Transverse colon (tissue), 4 donors: Measurements from ENCODE around the gene KIF25. TPM values are rescaled to one million over a fixed set of nuclear protein-coding genes. Genes with fewer than 3 reads are reported as not detected.

ENCODE experiments used
- DNase-seq: peaks from one replicate; pipeline ENCODE4 v3.0.0-alpha.2; 2019
- H3K27ac ChIP-seq, 4 donors: fragments of 200-600 bp; sonication (generic); 2 replicates each; pipeline ENCODE4 v1.5.1; 2016 to 2018; ENCODE audit warnings: inconsistent platforms in 4 of 4
- H3K27me3 ChIP-seq: fragments of 200-600 bp; sonication (generic); 2 replicates; pipeline ENCODE4 v1.5.1; 2017; ENCODE audit warnings: inconsistent platforms
- H3K36me3 ChIP-seq, 4 donors: fragments of 200-600 bp; sonication (generic); 2 replicates each; pipeline ENCODE4 v1.5.1; 2017 to 2019; ENCODE audit warnings: inconsistent platforms in 4 of 4
- H3K4me1 ChIP-seq, 4 donors: fragments of 200-600 bp; sonication (generic); 2 replicates each; pipeline ENCODE4 v1.5.1; 2017 to 2020; ENCODE audit warnings: inconsistent platforms in 4 of 4
- H3K4me3 ChIP-seq, 4 donors: fragments of 200-600 bp; sonication (generic); 1 replicate in 1 of 4; 2 replicates in 3 of 4; pipeline versions ENCODE4 v1.5.1 to v1.6.1; 2017 to 2019; ENCODE audit warnings: inconsistent platforms in 4 of 4
- H3K9me3 ChIP-seq, 2 donors: fragments of 200-600 bp; sonication (generic); 2 replicates each; pipeline ENCODE4 v1.5.1; 2017 to 2019; ENCODE audit warnings: inconsistent platforms in 2 of 2
- CTCF ChIP-seq, 5 experiments: fragments of 200-600 bp in 3 of 5; fragments of 450-650 bp in 2 of 5; sonication (generic) in 3 of 5; IDR thresholded peaks; 1 replicate in 2 of 5; 2 replicates in 3 of 5; pipeline ENCODE4 v1.5.1; 2016 to 2017; ENCODE audit warnings: antibody characterized with exemption in 5 of 5, inconsistent platforms in 3 of 5, mild to moderate bottlenecking in 2 of 5, moderate library complexity in 1 of 5
- EP300 ChIP-seq: sonication (generic); formaldehyde crosslinking; IDR thresholded peaks from one replicate; pipeline ENCODE4 v1.6.1; 2017; ENCODE audit warnings: antibody characterized with exemption, low read depth
- POLR2A ChIP-seq: fragments of 450-650 bp; IDR thresholded peaks from one replicate; pipeline ENCODE4 v1.6.1; 2016; ENCODE audit warnings: antibody characterized with exemption, mild to moderate bottlenecking, moderate library complexity
- POLR2AphosphoS5 ChIP-seq, 3 donors: sonication (generic); formaldehyde crosslinking; IDR thresholded peaks; one replicate each; pipeline ENCODE4 v1.6.1; 2016; ENCODE audit warnings: antibody characterized with exemption in 3 of 3
- WGBS, 2 donors: methylation state at CpG; one replicate each; pipeline ENCODE4 v1.1.5; 2018; ENCODE audit warnings: low coverage in 1 of 2; 5-methylcytosine and 5-hydroxymethylcytosine counted together
- in situ Hi-C, 4 donors: fragments of 200-750 bp; cut with MboI; loops; one replicate each; pipeline versions ENCODE4 v1.15.0 to v1.15.1; 2017; ENCODE audit warnings: low sequenced_read_pairs in 3 of 4, low pct_ligation_motif_present in 1 of 4, low pct_unique_long_range_greater_than_20kb in 1 of 4
- intact Hi-C: fragments of 100-400 bp; cut with DNase I; formaldehyde crosslinking; loops from one replicate; pipeline ENCODE4 v1.15.1; 2023; ENCODE audit warnings: low total_unique reads
- total RNA-seq, 4 donors: library from RNA; depleted of rRNA; stranded (reverse); fragments of >200 nt; gene quantifications; one replicate each; pipeline ENCODE4 v1.1.0, GENCODE V29; 2016

The KIF25 gene
- total RNA-seq, 4 donors from 2014 or later: not detected

- Histone ChIP-seq H3K9me3 (peaks cover 4 to 9% of the 10 kb centered on the region in 2 donors), H3K4me1 (no peaks in the 10 kb centered on the region), H3K36me3 (no peaks in the 10 kb centered on the region), H3K4me3 (no peak overlapping the region), H3K27me3 (no peaks in the 10 kb centered on the region), H3K27ac (no peak overlapping the region)
- WGBS, 2 donors: 90 to 91% methylated on average over 4 to 19 of the region's 19 CpGs
- in situ Hi-C loops: loop anchor here in 2 of 4 donors (25.0 kb wide), 1 partner anchor 133 kb away; no protein-coding TSS in a partner anchor
- intact Hi-C loops: no loop called here
- no peak for TF ChIP-seq EP300
- no peak for TF ChIP-seq CTCF (IDR thresholded peaks at IDR 0.05)
- no peak for TF ChIP-seq POLR2AphosphoS5 (IDR thresholded peaks at IDR 0.05)
- no peak for TF ChIP-seq POLR2A
- no peak for DNase-seq
Measured at GRCh38 chr6:168045141-168045691, 47.7 kb downstream of the KIF25 start.

GRCh38 chr6:168045706-168046620, 48.5 kb downstream of the KIF25 start:
- in situ Hi-C loops: loop anchor here in 2 of 4 donors (25.0 kb wide), 1 partner anchor 134 kb away; no protein-coding TSS in a partner anchor
- WGBS, 2 donors: 79 to 80% methylated on average over 2 to 20 of the region's 20 CpGs

GRCh38 chr6:168046696-168047095, 49.2 kb downstream of the KIF25 start:
- Histone ChIP-seq H3K27ac (no peak overlapping the region), H3K4me1 (no peaks in the 10 kb centered on the region), H3K36me3 (no peaks in the 10 kb centered on the region), H3K27me3 (no peaks in the 10 kb centered on the region), H3K9me3 (no peaks in the 10 kb centered on the region), H3K4me3 (no peak overlapping the region)
- in situ Hi-C loops (loop anchor here in 2 of 4 donors (25.0 kb wide), 1 partner anchor 134 kb away; no protein-coding TSS in a partner anchor), intact Hi-C loops (no loop called here)
- no peak for DNase-seq
- no peak for TF ChIP-seq POLR2A
- TF ChIP-seq CTCF (IDR thresholded peaks at IDR 0.05): no peak
- no peak for TF ChIP-seq POLR2AphosphoS5 (IDR thresholded peaks at IDR 0.05)
- 93 to 95% methylated on average over 3 of the region's 3 CpGs for WGBS, 2 donors

More at GRCh38 chr6:168045706-168046620, 48.5 kb downstream of the KIF25 start:
- Histone ChIP-seq H3K4me3 (no peak overlapping the region), H3K9me3 (peaks cover 0 to 1% of the 10 kb centered on the region in 2 donors), H3K27me3 (no peaks in the 10 kb centered on the region), H3K27ac (no peak overlapping the region), H3K36me3 (no peaks in the 10 kb centered on the region), H3K4me1 (no peaks in the 10 kb centered on the region)
- TF ChIP-seq POLR2A (no peak), POLR2AphosphoS5 (IDR thresholded peaks at IDR 0.05) (no peak), EP300 (no peak), CTCF (IDR thresholded peaks at IDR 0.05) (no peak)
- intact Hi-C loops: no loop called here
- DNase-seq: no peak
